ENCODE data around the gene INHBC. TPM values are rescaled to one million over a fixed set of nuclear protein-coding genes. Genes with fewer than 3 reads are reported as not detected.

INHBC gene
- polyA plus RNA-seq, 1 of the 3 experiments (the other 2 are of a cell fraction), result 0.08 TPM

DNA sequence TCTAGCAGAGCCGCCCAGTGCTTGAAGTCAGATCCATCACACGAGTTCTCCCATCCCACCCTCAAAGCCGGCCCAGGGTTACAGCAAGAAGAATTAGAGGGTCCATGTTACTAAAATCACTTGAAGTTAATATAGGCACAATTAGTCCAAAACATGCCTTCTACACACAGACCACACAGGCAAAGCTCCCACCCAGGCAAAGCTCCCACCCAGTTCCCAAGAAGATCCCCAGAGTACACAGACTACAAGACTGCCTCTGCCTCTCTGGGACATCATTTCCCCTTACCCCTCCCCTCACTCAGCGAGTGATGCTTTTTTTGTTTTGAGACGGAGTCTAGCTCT lies 28.3 kb downstream of the INHBC start (continued):
- TF ChIP-seq USF2 (IDR thresholded peaks at IDR 0.05; ENCODE audit: borderline replicate concordance, low read depth, low read length), result no peak
- no peak for TF ChIP-seq RAD21 (IDR thresholded peaks at IDR 0.05; ENCODE audit: low read length)
- no peak for TF ChIP-seq EZH2phosphoT487 (IDR thresholded peaks at IDR 0.05; ENCODE audit: borderline replicate concordance, low read depth)
- no peak for TF ChIP-seq FOXM1 (IDR thresholded peaks at IDR 0.05; ENCODE audit: low read depth)
- TF ChIP-seq SMC3 (IDR thresholded peaks at IDR 0.05; ENCODE audit: low read depth, low read length), result no peak
- no peak for TF ChIP-seq ELF1 (IDR thresholded peaks at IDR 0.05)

- H3K4me2 ChIP-seq, result no peak overlapping the region
- H3K4me1 ChIP-seq (ENCODE audit: control insufficient read depth in 1 of 2, insufficient read depth in 2 of 2, low read depth in 1 of 2, low read length in 1 of 2), result peaks cover 0 to 16% of the 10 kb centered on the region in 2 experiments; a peak in 1 of 4 replicates
- ChIA-PET CTCF (interaction anchor here (0.9 to 5.8 kb wide), 3 partner anchors 11 to 229 kb away, joined by 3 to 74 read pairs (median 3); partner anchors contain the start of genes INHBE and OS9), POLR2A (no interaction called here)
- 55% methylated on average over 12 of the region's 12 CpGs for WGBS (ENCODE audit: low lambda C conversion rate)
- peaks cover 33% of the 10 kb centered on the region for H3K27me3 ChIP-seq (ENCODE audit: insufficient read depth)
- H3K36me3 ChIP-seq (replicated peaks in 1 of 2; ENCODE audit: control insufficient read depth in 1 of 2, insufficient read depth in 2 of 2, low read length in 1 of 2), result no peaks in the 10 kb centered on the region
- TF ChIP-seq JUND (IDR thresholded peaks at IDR 0.05) (no peak), RAD21 (IDR thresholded peaks at IDR 0.05; ENCODE audit: low read length) (no peak), MXI1 (IDR thresholded peaks at IDR 0.05; ENCODE audit: low read depth, low read length) (no peak), RFX5 (IDR thresholded peaks at IDR 0.05; ENCODE audit: low read length) (no peak), EP300 (IDR thresholded peaks at IDR 0.05; ENCODE audit: borderline replicate concordance in 1 of 2, low read depth in 1 of 2, low read length in 1 of 2) (no peak), FOXM1 (IDR thresholded peaks at IDR 0.05; ENCODE audit: low read depth) (no peak), EZH2phosphoT487 (IDR thresholded peaks at IDR 0.05; ENCODE audit: borderline replicate concordance, low read depth) (no peak), NFIC (IDR thresholded peaks at IDR 0.05; ENCODE audit: borderline replicate concordance) (no peak), RCOR1 (IDR thresholded peaks at IDR 0.05; ENCODE audit: low read length) (no peak), PBX3 (IDR thresholded peaks at IDR 0.05) (no peak), POLR2AphosphoS5 (IDR thresholded peaks at IDR 0.05; ENCODE audit: low read depth, low read length) (no peak), IRF3 (IDR thresholded peaks at IDR 0.05; ENCODE audit: low read depth, low read length) (no peak), USF2 (IDR thresholded peaks at IDR 0.05; ENCODE audit: borderline replicate concordance, low read depth, low read length) (no peak), MEF2A (IDR thresholded peaks at IDR 0.05; ENCODE audit: borderline replicate concordance, low read depth) (no peak), FOSL2 (IDR thresholded peaks at IDR 0.05; ENCODE audit: borderline replicate concordance, low read depth) (no peak), TEAD4 (IDR thresholded peaks at IDR 0.05; ENCODE audit: borderline replicate concordance, insufficient read depth) (no peak), FOXJ3 (CRISPR knock-in tag; IDR thresholded peaks at IDR 0.05) (no peak), GABPA (IDR thresholded peaks at IDR 0.05; ENCODE audit: low read depth) (no peak)
- TF ChIP-seq, protein P1, sequence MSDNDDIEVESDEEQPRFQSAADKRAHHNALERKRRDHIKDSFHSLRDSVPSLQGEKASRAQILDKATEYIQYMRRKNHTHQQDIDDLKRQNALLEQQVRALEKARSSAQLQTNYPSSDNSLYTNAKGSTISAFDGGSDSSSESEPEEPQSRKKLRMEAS (IDR thresholded peaks at IDR 0.05; ENCODE audit: low read depth), result no peak
- no peak overlapping the region for H3K27ac ChIP-seq (ENCODE audit: low read depth in 2 of 2, low read length in 1 of 2)
- H3K9ac ChIP-seq, result no peak overlapping the region
- no peak for DNase-seq
- H3K9me3 ChIP-seq, result no peaks in the 10 kb centered on the region
- no peaks in the 10 kb centered on the region for H3K79me2 ChIP-seq (ENCODE audit: insufficient read depth)
- no peaks in the 10 kb centered on the region for H3K9me2 ChIP-seq
- no peak overlapping the region for H3K4me3 ChIP-seq (ENCODE audit: low read depth in 2 of 2, low read length in 1 of 2)
- no peak overlapping the region for H2AFZ ChIP-seq (ENCODE audit: low read depth)
- no peaks in the 10 kb centered on the region for H4K20me1 ChIP-seq (ENCODE audit: insufficient read depth)
- peaks cover 5% of the 10 kb centered on the region for H3F3A ChIP-seq (replicated peaks; ENCODE audit: insufficient read depth)
Measured at GRCh38 chr12:57464569-57464968, 30.0 kb downstream of the INHBC start.
